Liver (tissue), 9 donors: Measurements from ENCODE around the gene CCDC192. TPM values are rescaled to one million over a fixed set of nuclear protein-coding genes. Genes with fewer than 3 reads are reported as not detected.

ENCODE experiments used
- DNase-seq: peaks from one replicate; pipeline ENCODE4 v3.0.0-alpha.2; 2017; ENCODE audit warnings: low spot score
- H3K27ac ChIP-seq, 2 donors: one replicate each; pipeline ENCODE4 v1.7.0; 2013; ENCODE audit warnings: inconsistent platforms in 2 of 2, low read length in 2 of 2, control low read depth in 1 of 2, low read depth in 1 of 2, mild to moderate bottlenecking in 1 of 2
- H3K27me3 ChIP-seq, 4 donors: one replicate each; pipeline versions ENCODE4 v1.6.1 to v1.7.0; 2013; ENCODE audit warnings: low read length in 3 of 4, inconsistent platforms in 1 of 4, mild to moderate bottlenecking in 1 of 4, moderate library complexity in 1 of 4; ENCODE audit not compliant: control insufficient read depth in 4 of 4, insufficient read depth in 4 of 4
- H3K36me3 ChIP-seq, 4 donors: one replicate each; pipeline versions ENCODE4 v1.6.1 to v1.7.0; 2013; ENCODE audit warnings: low read length in 3 of 4, mild to moderate bottlenecking in 3 of 4, low read depth in 1 of 4, moderate library complexity in 1 of 4; ENCODE audit not compliant: control insufficient read depth in 4 of 4, insufficient read depth in 3 of 4
- H3K4me1 ChIP-seq, 4 donors: one replicate each; pipeline versions ENCODE4 v1.6.1 to v1.7.0; 2013; ENCODE audit warnings: low read length in 3 of 4, mild to moderate bottlenecking in 3 of 4, moderate library complexity in 1 of 4; ENCODE audit not compliant: control insufficient read depth in 4 of 4, insufficient read depth in 4 of 4
- H3K4me3 ChIP-seq, 3 donors: one replicate each; pipeline versions ENCODE4 v1.6.1 to v1.7.0; 2013; ENCODE audit warnings: low read length in 3 of 3, control low read depth in 1 of 3, low read depth in 1 of 3, mild to moderate bottlenecking in 1 of 3
- H3K9ac ChIP-seq, 2 donors: one replicate each; pipeline ENCODE4 v1.7.0; 2013; ENCODE audit warnings: low read length in 2 of 2, mild to moderate bottlenecking in 2 of 2, moderate library complexity in 2 of 2, control low read depth in 1 of 2, low read depth in 1 of 2
- H3K9me3 ChIP-seq, 4 donors: one replicate each; pipeline versions ENCODE4 v1.6.1 to v1.7.0; 2013; ENCODE audit warnings: low read length in 3 of 4; ENCODE audit not compliant: control insufficient read depth in 4 of 4
- EGR1 ChIP-seq, 2 donors: IDR thresholded peaks; 2 replicates each; pipeline ENCODE4 v1.6.1; 2016 to 2018; ENCODE audit warnings: antibody characterized with exemption in 2 of 2, low read depth in 2 of 2
- FOXA1 ChIP-seq: IDR thresholded peaks from 2 replicates; pipeline ENCODE4 v1.6.1; 2016; ENCODE audit warnings: antibody characterized with exemption
- FOXA2 ChIP-seq: IDR thresholded peaks from 2 replicates; pipeline ENCODE4 v1.6.1; 2016; ENCODE audit warnings: antibody characterized with exemption
- HNF4A ChIP-seq, 2 donors: conservative IDR thresholded peaks; 2 replicates each; pipeline ENCODE4 v1.6.1; 2016; ENCODE audit warnings: antibody characterized with exemption in 2 of 2, mild to moderate bottlenecking in 2 of 2
- HNF4G ChIP-seq: IDR thresholded peaks from 2 replicates; pipeline ENCODE4 v1.6.1; 2016; ENCODE audit warnings: antibody characterized with exemption
- JUND ChIP-seq, 2 donors: IDR thresholded peaks; 2 replicates each; pipeline ENCODE4 v1.6.1; 2016; ENCODE audit warnings: antibody characterized with exemption in 2 of 2
- MAX ChIP-seq: IDR thresholded peaks from 2 replicates; pipeline ENCODE4 v1.6.1; 2016; ENCODE audit warnings: antibody characterized with exemption
- NR2F2 ChIP-seq: IDR thresholded peaks from 2 replicates; pipeline ENCODE4 v1.6.1; 2016; ENCODE audit warnings: antibody characterized with exemption
- RAD21 ChIP-seq, 2 donors: IDR thresholded peaks; 2 replicates each; pipeline ENCODE4 v1.6.1; 2016; ENCODE audit warnings: antibody characterized with exemption in 2 of 2, mild to moderate bottlenecking in 2 of 2
- REST ChIP-seq: IDR thresholded peaks from 2 replicates; pipeline ENCODE4 v1.6.1; 2016; ENCODE audit warnings: antibody characterized with exemption, mild to moderate bottlenecking
- RXRA ChIP-seq, 2 donors: IDR thresholded peaks; 2 replicates each; pipeline ENCODE4 v1.6.1; 2017 to 2018; ENCODE audit warnings: antibody characterized with exemption in 2 of 2, mild to moderate bottlenecking in 1 of 2
- SP1 ChIP-seq: IDR thresholded peaks from 2 replicates; pipeline ENCODE4 v1.6.1; 2018; ENCODE audit warnings: antibody characterized with exemption, mild to moderate bottlenecking
- TAF1 ChIP-seq: conservative IDR thresholded peaks from 2 replicates; pipeline ENCODE4 v1.6.1; 2016; ENCODE audit warnings: antibody characterized with exemption, mild to moderate bottlenecking
- YY1 ChIP-seq: IDR thresholded peaks from 2 replicates; pipeline ENCODE4 v1.6.1; 2016; ENCODE audit warnings: antibody characterized with exemption, mild to moderate bottlenecking
- ZBTB33 ChIP-seq: IDR thresholded peaks from 2 replicates; pipeline ENCODE4 v1.6.1; 2016; ENCODE audit warnings: antibody characterized with exemption
- WGBS: extraction: QIAGEN DNeasy Blood & Tissue Kit; methylation state at CpG from one replicate; pipeline ENCODE4 v1.1.7; 2013; 5-methylcytosine and 5-hydroxymethylcytosine counted together
- polyA plus RNA-seq, 2 donors: library from polyadenylated mRNA; stranded (reverse) in 1 of 2; unstranded in 1 of 2; fragments of 200-250 nt in 1 of 2; fragments of >200 nt in 1 of 2; fragmentation: Nextera tagmentation in 1 of 2; extraction: Ambion mirVana in 1 of 2; gene quantifications; one replicate each; pipeline versions ENCODE4 v1.2.1 to v1.2.3, GENCODE V29; 2013 to 2015
- total RNA-seq, 2 donors: library from RNA; depleted of rRNA; stranded (reverse); fragments of >200 nt; gene quantifications; one replicate each; pipeline ENCODE4 v1.2.3, GENCODE V29; 2014
- TF ChIP-seq, protein P1 (sequence below): IDR thresholded peaks from 2 replicates; pipeline ENCODE4 v1.6.1; 2016; ENCODE audit warnings: antibody characterized with exemption
- TF ChIP-seq, protein P2 (sequence below): fragments of 150-350 bp; IDR thresholded peaks from 2 replicates; pipeline ENCODE4 v1.5.1; 2017; ENCODE audit warnings: improper control_type of control experiment, low read depth, low read length; ENCODE audit not compliant: missing input control
- donor health status: healthy.
- donor health status: healthy.
- donor health status: healthy.
- donor health status: healthy.
- donor health status: healthy.

Gene CCDC192
- total and polyA plus RNA-seq, 4 donors, result not detected

DNA sequence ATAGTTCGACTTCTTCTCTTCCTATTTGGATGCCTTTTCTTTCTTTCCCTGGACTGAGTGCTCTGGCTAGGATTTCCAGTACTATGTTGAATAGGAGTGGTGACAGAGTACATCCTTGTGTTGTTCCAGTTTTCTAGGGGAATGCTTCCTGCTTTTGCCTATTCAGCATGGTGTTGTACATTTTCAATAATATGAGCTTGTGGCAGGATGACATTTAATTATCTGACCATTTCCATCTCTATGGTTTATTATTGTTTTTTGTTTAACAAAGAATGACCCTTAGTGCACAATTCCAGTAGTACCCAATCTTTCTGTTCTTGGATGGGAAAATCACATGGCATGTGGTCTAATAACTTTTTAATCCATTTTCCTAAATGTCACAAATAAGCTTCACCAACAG is 244.8 kb downstream of the CCDC192 start:
- no peak for DNase-seq
- no peaks in the 10 kb centered on the region for H3K36me3 ChIP-seq
- H3K9ac ChIP-seq, result no peak overlapping the region
- H3K4me1 ChIP-seq, result no peaks in the 10 kb centered on the region
- TF ChIP-seq MAX (no peak), RAD21 (IDR thresholded peaks at IDR 0.05) (no peak), SP1 (no peak), HNF4A (conservative IDR thresholded peaks at IDR 0.05) (no peak), TAF1 (no peak), YY1 (no peak), HNF4G (no peak), REST (no peak), ZBTB33 (no peak), RXRA (IDR thresholded peaks at IDR 0.05) (no peak), NR2F2 (no peak), JUND (IDR thresholded peaks at IDR 0.05) (no peak)
- TF ChIP-seq, protein P1, sequence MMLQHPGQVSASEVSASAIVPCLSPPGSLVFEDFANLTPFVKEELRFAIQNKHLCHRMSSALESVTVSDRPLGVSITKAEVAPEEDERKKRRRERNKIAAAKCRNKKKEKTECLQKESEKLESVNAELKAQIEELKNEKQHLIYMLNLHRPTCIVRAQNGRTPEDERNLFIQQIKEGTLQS, result no peak
- TF ChIP-seq, protein P2, sequence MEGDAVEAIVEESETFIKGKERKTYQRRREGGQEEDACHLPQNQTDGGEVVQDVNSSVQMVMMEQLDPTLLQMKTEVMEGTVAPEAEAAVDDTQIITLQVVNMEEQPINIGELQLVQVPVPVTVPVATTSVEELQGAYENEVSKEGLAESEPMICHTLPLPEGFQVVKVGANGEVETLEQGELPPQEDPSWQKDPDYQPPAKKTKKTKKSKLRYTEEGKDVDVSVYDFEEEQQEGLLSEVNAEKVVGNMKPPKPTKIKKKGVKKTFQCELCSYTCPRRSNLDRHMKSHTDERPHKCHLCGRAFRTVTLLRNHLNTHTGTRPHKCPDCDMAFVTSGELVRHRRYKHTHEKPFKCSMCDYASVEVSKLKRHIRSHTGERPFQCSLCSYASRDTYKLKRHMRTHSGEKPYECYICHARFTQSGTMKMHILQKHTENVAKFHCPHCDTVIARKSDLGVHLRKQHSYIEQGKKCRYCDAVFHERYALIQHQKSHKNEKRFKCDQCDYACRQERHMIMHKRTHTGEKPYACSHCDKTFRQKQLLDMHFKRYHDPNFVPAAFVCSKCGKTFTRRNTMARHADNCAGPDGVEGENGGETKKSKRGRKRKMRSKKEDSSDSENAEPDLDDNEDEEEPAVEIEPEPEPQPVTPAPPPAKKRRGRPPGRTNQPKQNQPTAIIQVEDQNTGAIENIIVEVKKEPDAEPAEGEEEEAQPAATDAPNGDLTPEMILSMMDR, result no peak
- H3K27ac ChIP-seq, result no peak overlapping the region
- WGBS, result 88% methylated on average over 1 of the region's 1 CpG
- H3K4me3 ChIP-seq, result no peak overlapping the region
- no peaks in the 10 kb centered on the region for H3K9me3 ChIP-seq
- H3K27me3 ChIP-seq, result no peaks in the 10 kb centered on the region

- no peak overlapping the region for H3K4me3 ChIP-seq
- no peaks in the 10 kb centered on the region for H3K36me3 ChIP-seq
- H3K9ac ChIP-seq, result no peak overlapping the region
- no peaks in the 10 kb centered on the region for H3K9me3 ChIP-seq
- no peak overlapping the region for H3K27ac ChIP-seq
- 84% methylated on average over 6 of the region's 6 CpGs for WGBS
- H3K27me3 ChIP-seq, result no peaks in the 10 kb centered on the region
- no peaks in the 10 kb centered on the region for H3K4me1 ChIP-seq
- DNase-seq, result no peak
- TF ChIP-seq FOXA1 (no peak), REST (no peak), RAD21 (IDR thresholded peaks at IDR 0.05) (no peak), HNF4A (conservative IDR thresholded peaks at IDR 0.05) (no peak), MAX (no peak), ZBTB33 (no peak), FOXA2 (no peak), EGR1 (IDR thresholded peaks at IDR 0.05; ENCODE audit: low read depth in 2 of 2) (no peak), JUND (IDR thresholded peaks at IDR 0.05) (no peak)
Observed at GRCh38 chr5:127950707-127951391, 247.7 kb downstream of the CCDC192 start.
